Gastrocnemius medialis (tissue), 4 donors: Measurements from ENCODE around the gene KIF7.

Experiments used
- CTCF ChIP-seq, 5 experiments: fragments of 450-650 bp in 3 of 5; fragments of 200-600 bp in 2 of 5; sonication (generic) in 2 of 5; IDR thresholded peaks in 4 of 5; conservative IDR thresholded peaks in 1 of 5; 1 replicate in 4 of 5; 2 replicates in 1 of 5; pipeline ENCODE4 v1.5.1; 2016 to 2019; ENCODE audit warnings: antibody characterized with exemption in 5 of 5, mild to moderate bottlenecking in 3 of 5, moderate library complexity in 3 of 5
- POLR2A ChIP-seq, 2 donors: fragments of 450-650 bp; IDR thresholded peaks; one replicate each; pipeline ENCODE4 v1.6.1; 2017; ENCODE audit warnings: antibody characterized with exemption in 2 of 2, mild to moderate bottlenecking in 2 of 2, moderate library complexity in 2 of 2

GRCh38 chr15:89647191-89647851 is 7.9 kb downstream of the KIF7 start:
- TF ChIP-seq CTCF (IDR thresholded peaks at IDR 0.05 in 4 of 5, conservative IDR thresholded peaks at IDR 0.05 in 1 of 5): peak; percentile 63 to 88 (median 77)
- TF ChIP-seq POLR2A (IDR thresholded peaks at IDR 0.05): no peak
